HK-2 (cell line): ENCODE measurements around the gene PAK5.

Source experiments
- DNase-seq: peaks from one replicate; pipeline ENCODE4 v3.0.0-alpha.2; 2018; ENCODE audit not compliant: unreplicated experiment

The PAK5 gene

DNA sequence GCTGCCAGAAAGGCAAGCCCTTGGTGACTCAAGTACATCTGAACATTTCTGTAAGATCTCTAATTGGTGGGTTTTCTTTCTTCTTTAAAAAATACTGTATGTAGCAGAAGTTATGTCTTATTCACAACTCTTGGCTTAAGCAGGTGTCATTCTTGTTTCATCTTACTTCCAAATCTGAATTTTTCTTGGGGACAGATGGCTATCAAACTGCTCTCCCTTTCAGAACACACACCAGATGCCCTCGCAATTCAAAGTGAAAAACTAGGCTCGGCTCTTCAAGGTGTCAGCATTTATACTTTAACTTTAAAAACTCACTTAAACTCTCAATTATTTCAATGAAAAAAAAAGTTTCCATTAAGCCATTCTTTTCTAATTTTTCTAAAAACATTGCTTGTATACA lies 49.7 kb downstream of the PAK5 start:
- no peak for DNase-seq

DNA sequence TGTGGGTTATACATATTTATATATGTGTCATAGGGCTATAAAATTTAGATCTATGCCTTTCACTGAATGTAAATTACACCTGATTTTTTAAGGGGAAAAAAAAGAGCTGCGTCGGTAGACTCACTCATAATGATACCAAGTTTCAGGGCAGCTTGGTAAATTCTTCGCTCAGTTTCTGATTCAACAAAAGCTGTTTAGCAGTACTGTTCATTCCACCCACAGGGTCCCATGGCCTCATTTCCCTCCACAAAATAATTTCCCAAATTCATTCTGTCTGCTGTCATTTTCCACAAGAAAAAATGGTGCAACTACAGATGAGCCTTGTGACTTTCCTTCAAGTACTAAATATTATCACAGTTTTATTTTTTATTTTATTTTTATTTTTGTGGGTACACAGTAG lies 63.7 kb downstream of the PAK5 start:
- no peak for DNase-seq

DNA sequence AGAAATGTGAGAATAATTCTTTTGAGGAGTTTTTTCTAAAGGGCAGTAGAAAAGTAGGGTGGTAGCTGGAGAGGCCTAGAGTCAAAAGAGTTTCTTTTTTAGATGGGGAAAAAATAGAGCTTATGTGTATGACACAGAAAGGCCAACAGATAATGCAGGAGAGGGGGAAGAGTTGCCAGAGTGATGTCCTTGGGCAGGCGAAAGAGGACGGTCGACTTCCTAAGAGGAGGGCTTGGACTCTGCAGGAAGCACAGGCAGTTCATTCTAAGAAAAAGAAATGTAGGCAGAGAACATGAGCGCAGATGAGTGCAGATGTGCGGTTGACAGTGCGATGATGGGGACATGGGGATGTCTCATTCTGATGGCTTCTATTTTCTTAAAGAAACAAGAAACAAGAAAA lies 68.9 kb downstream of the PAK5 start:
- no peak for DNase-seq

DNA sequence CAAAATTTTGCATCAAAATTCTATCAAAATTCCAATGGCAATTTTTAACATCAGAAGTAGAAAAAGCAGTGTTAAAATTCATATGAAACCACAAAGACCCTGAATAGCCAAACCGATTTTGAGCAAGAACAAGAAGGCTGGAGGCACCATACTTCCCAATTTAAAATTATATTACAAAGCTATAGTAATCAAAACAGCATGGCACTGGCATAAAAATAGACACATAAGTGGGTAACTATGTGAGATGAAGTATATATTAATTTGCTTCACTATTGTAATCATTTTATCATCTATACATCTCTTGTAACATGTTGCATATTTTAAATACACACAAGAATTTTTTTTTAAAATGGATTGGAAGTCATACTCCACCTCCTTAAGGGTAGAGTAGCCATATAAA lies 77.4 kb downstream of the PAK5 start:
- no peak for DNase-seq

DNA sequence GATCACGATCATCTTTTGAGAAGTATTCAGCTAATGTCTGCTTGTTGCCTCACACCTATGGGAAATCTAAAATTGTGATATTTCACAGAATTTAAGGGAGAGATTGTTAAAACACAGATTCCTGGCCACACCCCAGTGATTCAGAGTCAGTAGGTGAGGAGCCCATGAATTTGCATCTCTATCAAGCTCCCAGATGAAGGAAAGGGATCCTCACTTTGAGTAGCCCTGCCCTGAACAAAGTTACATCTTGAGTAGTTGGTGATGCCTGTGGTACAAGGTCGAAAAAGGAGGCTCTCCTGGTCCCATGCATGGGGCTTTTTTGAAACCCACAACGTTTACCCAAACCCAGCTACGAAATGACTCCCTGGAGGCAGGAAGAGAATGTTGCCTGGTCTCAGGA lies 79.5 kb downstream of the PAK5 start:
- no peak for DNase-seq

DNA sequence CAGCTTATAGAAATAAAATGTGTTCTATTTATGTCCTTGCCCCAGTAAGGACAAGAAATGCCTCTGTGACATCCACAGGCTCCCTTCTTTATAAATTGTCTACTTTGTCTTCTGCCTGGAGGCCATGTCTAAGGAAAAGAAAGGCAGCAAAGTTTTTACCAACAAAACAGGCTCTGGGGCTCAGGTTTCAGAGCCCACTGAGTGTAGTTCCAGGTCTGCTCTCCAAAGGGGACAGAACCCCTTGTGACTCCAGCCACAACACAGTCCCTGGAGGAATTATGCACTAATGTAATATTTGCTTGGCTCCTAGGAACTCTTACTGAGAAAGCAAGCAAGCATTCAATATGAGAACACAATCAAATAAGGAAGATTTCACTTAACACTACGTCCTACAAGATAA lies 80.1 kb downstream of the PAK5 start:
- no peak for DNase-seq

DNA sequence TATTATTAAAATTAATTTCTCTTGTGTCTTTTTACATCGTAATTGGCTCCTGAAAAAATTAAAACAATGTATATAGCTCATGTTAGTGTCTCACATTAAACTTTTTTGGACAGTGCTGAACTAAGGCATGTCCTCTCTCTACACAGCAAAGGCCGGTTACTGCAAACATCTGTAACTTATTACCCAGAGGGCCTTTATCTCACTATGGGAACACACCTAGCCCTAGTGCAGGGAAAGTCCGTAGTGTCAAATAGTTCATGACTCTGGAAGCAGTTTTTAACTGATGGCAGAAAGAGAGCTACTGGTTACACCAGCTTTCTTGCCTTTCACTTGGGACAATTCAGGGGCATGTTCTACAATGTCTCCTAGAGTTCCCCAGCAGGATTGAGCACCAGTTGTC lies 82.2 kb downstream of the PAK5 start:
- DNase-seq: no peak

DNA sequence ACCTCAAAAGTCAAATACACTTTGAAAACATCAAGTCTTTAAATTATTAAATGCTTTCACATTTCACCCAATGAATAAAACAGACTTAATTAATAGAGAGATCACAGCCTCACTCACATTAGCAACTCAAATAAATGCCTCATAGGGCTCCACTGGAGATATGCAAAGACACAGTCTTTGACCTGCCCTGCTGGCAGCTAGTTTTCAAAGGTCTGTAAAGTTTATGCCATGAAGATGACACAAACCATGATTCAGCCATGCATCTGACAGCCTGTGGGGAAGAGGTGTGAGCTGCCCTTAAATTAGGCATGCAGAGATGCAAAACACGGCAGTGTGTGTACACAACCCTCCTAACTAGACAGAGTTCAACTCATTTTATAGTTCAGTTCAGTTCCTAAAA lies 83.6 kb downstream of the PAK5 start:
- no peak for DNase-seq

DNA sequence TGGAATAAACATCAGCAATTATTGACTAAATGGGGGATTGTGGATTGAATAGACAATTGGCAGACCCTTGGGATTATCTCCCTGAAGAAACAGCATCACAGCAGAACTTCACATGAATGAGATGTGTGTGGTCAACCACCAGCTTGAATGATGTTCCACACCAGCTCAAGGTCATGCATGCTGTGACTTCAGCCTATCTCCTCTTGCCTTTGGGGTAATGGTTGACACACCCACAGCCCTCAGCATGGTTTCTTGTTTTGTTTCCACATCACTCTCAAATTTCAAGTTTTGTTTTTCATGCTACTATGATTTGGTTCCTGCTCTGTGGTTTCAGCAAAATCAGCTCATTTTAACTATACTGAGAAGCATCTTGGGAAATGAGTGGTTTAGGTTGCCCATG lies 94.3 kb downstream of the PAK5 start:
- DNase-seq: no peak

DNA sequence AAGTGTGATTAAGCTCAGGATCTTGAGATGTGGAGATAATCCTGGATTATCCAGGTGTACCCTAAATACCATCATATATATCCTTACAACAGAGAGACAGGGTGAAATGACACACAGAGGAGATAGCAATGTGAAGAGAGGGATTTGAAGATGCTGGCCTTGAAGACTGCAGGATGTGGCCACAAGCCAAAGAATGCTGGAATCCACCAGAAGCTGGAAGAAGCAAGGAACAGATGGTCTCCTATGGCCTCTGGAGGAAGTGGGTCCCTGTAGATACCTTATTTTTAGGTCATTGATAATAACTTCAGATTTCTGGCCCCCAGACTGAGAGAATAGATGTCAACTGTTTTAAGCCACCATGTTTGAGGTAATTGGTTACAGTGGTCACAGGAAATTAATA lies 95.0 kb downstream of the PAK5 start:
- DNase-seq: no peak

DNA sequence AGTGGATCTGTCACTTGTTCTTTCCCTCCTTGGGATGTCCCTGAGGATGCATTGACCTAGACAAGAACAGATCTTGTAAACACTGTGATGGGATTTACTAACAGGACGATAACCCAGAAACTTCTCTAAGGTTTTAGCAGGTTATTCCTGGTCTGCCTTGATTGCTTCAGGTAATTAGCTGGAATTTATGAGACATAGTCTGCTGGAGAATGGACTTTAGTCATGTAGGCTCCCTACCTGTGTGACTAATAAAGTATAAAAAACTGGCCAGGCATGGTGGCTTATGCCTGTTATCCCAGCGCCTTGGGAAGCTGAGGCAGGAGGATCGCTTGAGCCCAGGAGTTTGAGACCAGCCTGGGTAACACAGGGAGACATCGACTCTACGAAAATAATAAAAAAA lies 96.1 kb downstream of the PAK5 start:
- no peak for DNase-seq

DNA sequence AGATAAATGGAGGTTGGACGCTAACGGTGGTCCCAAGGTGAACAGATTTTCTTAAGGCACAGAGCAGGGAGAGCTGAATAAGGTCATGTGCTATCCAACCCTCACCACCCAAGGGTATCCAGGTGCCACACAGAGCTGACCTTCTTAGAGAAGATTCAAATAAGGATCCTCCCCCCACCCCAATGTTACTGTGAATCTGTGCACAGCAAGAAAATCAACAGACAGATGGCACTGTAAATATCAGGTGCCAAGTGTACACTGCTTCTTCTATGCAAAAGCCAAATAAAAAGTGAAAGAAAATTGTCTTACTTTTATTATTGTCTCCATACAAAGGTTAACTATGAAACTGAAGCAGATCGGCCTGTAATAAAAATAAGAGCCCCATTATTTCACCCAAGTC lies 96.9 kb downstream of the PAK5 start:
- no peak for DNase-seq

DNA sequence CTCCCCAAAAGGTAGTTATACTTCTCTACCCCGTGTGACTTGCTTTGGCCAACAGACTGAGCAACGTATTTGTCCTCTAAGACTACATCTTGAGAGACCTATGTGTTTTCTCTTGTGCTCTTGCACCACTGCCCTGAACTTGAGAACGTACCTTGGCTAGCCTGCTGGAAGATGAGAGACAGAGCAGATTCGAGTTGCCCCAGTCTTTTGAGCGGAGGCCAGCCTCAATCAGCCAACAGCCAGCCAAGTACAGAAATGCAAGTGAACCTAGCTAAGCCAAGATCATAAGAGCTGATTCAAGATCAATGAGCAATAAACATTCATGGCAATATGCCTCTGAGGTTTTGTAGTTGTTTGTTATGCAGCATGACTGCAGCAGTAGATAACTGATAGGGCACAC lies 98.4 kb downstream of the PAK5 start:
- DNase-seq: no peak

DNA sequence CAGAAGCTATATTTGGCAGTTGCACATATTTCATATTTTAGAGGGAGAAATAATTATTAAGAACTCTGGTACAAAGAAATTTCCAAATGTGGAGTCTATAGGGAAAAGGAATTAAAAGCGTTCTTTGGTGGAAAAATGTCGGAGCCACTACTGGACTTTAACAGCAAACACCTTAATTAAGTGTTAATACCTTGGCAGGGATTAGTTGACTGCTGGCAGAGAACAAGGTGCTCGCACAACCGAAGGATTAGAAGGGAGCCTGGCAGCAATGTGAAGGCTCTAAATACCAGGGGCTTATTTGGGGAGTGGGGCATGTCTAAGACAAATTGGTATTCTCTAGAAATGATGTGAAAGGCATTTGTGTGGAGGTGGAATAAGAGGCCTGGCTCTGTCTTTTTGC lies 98.9 kb downstream of the PAK5 start:
- DNase-seq: no peak

DNA sequence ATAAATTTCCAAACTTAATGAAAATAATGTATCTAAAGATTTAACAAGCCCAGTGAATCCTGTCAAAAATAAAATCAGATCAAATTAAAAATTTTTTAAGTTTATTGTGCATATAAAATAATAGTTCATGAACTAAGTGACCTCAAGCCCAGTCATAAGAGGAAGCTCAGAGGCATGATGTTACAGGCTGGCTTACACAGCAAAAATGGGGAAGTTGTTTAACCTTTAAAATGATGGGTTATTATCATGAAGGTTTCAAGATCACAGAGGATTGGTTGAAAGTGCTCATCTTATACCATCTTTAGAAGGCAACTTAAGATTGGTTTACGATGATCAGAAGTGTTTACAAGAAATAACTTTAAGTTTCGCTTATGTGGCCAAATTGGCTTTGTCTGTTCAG lies 102.5 kb downstream of the PAK5 start:
- no peak for DNase-seq

DNA sequence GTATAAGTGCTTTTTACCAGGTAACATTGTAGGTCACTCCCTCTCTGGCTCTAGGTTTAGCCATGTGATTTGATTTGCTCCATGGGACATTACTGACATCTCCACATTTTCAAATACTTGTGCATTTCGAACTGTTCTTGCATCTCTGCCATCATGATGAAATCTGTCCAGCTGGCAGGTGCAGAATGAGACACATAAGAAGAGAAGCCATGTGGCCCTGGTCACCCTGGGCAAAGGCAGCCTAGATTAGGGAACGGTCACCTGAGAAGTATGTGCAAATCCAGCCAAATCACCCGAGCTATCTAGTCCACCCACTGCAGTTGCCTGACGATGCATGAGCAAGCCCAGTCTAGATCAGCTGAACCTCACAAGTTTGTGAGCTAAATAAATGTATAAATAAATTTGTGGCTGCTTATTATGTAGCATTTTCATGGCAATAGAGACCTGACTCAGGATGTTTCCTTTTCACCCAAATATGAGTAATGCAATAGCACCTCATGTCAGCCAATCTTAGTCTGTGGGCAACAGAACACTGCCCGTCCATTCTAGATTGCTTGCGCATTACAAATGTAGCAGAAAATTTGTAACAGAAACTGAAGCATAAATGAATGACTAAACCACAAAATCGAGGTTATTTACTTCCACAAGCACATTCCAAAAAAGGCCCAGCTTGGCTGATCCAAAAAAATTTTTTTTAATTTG lies 115.2 kb downstream of the PAK5 start:
- DNase-seq: no peak

DNA sequence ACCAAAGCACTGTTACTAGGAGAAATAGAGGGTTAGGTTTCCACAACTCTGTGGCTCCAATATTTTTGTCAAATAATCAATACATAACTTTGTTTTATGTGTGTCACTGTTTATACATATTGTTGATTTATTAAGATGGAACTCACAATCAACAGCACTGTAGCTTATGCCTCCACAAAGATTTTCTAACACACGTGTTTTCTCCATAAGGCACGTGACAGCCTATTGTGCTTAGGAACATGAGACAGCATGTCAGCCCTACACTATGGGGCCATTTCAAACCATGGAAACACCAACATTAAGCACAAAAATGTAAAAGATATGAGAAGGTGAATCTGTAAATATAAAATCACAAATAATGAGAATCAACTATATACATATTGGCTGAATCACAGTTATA lies 127.0 kb downstream of the PAK5 start:
- DNase-seq: no peak

DNA sequence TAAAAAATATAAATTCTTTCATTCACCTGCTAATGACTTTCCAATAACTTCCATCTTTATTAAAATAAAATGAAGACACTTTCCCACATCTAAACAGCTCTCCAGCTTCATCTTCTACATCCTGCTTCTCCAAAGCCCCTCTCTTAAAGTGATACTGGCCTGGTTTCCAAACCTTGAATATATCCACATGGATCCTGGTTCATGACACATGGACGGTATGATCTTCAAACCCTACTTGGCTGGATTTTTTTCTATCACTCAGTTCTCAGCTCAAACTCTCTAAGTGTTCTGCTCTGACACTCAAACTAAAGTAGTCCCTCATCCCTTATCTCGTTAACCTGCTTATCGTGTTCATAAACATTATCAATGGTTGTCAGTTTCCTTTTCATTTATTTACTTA lies 128.2 kb downstream of the PAK5 start:
- no peak for DNase-seq

DNA sequence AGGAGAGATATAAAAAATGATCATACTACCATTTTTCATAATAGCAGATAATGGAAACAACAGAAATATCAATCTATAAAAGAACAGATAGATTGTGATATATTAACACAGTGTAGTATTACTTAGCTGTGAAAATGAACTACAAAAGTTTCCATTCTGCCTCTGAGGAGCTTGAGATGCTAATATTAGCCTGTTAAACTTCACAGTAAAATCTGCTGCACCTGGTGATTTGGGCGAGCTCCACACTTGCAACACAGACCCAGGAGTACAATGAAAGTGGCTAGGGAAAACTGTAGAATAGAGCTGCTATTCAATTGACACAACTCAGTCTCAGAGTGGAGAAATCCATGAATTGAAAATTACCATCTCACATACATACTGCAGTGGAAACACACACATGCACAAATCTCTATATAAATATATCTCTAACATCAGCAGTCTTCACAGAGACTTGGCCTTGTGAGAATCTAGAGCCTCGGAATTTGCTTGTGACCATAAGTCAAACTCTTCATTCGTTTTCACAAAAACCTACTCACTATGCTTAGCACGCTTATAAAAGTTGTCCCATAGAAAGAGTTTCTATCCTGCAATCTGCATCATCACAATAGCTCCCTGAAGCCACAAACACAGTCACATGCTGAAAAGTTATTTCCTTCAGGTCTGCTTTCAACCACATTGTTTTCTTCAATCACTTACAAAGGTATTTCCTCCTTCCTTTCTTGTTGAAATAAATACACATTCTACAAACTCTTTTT lies 133.0 kb downstream of the PAK5 start:
- DNase-seq: no peak

DNA sequence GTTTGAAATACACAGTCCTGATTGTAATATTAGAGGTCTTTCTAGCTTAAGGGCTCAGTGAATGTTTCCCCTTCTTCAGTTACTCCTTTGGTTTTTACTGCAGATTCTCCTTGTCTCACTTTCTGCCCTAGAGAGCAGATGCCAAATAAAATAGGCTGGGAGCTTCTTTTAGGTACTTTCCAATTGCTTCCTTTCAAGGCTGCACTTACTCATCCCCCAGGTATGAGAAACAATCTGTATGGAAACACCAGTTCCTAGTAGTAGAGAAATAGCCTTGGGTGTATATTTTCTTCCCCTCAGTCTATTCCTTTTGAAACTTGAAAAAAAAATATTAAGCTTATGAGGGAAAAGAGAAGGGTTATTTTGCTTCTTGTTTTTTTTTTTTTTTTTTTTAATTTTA lies 139.7 kb downstream of the PAK5 start:
- DNase-seq: no peak

DNA sequence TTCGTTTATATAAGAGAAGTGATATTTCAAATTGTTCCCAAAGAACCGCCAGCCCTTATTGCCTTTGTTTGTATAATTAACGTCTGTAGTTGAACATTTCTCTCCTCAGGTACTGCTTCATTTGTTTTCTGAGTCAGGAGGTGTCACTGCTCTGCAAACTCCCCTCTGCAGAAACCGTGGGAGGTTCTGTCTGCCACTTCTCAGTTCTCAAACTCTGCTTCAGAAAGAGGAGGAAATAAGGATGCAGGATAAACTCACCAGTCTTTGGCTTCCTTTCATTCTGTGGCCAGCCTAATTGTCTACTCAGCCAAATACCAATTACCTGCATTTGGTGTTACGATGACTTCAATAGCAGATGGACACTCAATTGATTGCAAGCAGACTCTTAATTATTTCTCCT lies 149.8 kb downstream of the PAK5 start:
- no peak for DNase-seq

DNA sequence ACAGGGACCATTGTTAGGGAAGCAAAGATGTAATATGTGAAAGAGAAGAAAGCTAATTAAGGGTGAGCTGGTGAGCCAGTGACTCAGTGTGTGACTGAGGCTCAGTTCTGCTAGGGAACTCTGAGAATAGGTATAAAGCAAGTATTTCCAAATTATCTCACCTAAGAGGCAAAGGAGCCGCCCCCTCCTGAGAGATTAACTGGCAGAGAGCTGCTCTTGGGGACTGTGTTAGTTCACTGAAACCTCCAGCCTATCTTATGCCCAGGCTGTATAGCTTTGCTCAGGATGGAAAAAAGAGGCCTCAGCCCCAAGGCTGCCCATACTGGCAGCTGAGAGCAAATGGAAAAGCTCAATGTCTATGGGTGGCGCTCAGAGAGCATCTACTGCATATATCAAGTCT lies 152.0 kb downstream of the PAK5 start:
- DNase-seq: no peak

DNA sequence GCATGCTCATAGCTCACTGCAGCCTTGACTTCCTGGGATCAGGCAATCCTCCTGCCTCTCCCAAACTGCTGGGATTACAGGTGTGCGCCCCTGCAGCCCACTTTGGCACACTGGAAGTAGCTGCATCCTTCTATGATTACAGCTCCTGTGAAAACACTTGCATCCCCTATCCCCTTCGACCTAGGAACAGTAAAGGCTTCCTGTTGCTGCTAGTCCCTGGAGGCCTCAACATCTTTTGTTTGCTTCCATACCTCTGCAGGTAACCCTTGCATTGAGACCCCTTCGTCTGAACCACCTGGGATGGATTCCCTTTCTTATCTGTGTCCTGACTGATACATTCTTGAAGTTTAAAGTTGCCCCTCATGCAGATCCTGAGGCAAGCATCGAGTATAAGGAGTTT lies 152.4 kb downstream of the PAK5 start:
- no peak for DNase-seq

DNA sequence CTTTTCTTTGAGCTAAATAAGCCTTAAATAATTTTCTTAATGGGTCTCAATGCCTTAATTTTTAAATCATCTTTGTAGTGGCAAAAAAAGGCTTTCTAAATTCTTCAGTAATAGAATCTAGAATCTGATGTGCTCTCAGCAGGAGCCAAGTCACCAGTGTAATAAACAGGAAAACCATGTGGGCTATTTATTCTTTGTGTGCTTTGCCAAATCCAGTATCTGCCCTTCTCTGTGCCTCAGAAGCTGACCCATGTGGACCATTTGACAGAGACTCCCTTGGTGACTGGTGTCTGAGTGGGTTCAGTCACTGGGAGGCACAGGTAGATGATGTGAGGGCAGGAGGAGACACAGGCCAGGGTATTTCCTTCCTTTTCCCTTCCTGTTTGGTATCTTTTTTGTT lies 152.9 kb downstream of the PAK5 start:
- no peak for DNase-seq
